Cardiac fibroblast (primary cell): ENCODE measurements around the gene KLF3.
A peak's percentile ranks its signal among the peaks of the same experiment; 100 is the strongest.

Experiments
- DNase-seq, 2 donors: peaks; one replicate each; pipeline versions ENCODE4 v3.0.0 to v3.0.0-alpha.2; 2010; ENCODE audit warnings: low read depth in 2 of 2
- H3K4me3 ChIP-seq, 2 donors: replicated peaks in 1 of 2; 1 replicate in 1 of 2; 2 replicates in 1 of 2; pipeline ENCODE4 v1.5.1; 2011; ENCODE audit warnings: low read depth in 2 of 2, low read length in 2 of 2, mild to moderate bottlenecking in 2 of 2, moderate library complexity in 1 of 2
- TF ChIP-seq, protein P1 (sequence below): IDR thresholded peaks from one replicate; pipeline ENCODE4 v1.5.1; 2011; ENCODE audit warnings: low read depth, mild to moderate bottlenecking, low read length, inconsistent platforms

Gene KLF3

DNA sequence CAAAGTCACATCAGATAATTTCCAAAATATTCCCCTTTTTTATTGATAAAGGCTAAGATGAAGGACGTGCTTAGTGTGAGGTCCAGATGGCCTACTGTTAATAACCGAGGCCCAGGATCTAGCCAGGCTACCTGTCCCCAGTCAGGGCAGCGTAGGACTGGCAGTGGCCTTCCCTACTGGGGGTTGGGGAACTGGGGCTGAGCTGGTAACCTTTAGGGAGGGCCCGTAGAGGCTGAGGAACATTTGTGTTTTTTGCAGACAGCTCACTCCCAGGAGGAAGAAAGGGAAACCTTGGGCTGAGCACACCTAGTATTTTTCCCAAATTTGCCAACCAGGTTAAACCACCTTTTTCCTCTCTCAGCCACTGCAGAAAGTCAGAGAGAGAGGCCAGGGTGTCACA lies 59.1 kb downstream of the KLF3 start:
- TF ChIP-seq, protein P1, sequence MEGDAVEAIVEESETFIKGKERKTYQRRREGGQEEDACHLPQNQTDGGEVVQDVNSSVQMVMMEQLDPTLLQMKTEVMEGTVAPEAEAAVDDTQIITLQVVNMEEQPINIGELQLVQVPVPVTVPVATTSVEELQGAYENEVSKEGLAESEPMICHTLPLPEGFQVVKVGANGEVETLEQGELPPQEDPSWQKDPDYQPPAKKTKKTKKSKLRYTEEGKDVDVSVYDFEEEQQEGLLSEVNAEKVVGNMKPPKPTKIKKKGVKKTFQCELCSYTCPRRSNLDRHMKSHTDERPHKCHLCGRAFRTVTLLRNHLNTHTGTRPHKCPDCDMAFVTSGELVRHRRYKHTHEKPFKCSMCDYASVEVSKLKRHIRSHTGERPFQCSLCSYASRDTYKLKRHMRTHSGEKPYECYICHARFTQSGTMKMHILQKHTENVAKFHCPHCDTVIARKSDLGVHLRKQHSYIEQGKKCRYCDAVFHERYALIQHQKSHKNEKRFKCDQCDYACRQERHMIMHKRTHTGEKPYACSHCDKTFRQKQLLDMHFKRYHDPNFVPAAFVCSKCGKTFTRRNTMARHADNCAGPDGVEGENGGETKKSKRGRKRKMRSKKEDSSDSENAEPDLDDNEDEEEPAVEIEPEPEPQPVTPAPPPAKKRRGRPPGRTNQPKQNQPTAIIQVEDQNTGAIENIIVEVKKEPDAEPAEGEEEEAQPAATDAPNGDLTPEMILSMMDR = no peak
- no peak for DNase-seq
- H3K4me3 ChIP-seq = no peak overlapping the region

DNA sequence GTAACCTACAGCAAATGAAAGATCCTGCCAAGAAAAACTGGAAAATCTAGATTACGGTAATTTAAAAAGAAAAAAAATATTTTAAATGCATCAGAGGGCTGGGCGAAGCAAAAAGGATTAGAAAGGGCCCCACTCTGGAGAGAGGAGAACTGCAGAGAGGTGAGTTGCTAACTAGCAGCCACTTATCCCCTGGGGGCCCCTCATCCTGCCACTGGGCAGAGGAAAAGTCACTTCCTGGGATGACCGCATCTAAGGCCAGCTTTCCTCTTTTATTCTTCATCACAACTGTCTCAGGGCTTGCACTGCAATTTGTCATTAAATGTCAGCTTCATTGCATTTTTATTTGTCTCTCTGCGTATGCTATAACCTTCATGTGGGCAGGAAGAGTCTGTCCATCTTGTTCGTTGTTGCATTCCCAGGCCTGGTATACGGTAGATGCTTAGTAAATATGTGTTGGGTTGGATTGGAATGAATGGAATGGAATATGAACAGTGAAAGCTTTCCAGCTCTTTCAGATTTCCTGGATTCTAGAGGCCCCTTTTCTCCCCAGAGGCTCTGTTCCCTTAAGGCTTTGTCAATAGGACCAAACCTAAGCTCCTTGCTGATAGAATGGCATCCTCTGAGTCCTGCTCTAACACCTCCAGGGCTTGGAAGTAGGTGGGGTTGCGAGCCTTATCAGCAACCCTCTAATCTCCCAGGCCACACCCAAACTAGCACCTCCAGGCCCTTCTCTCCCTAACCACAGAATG lies 59.9 kb downstream of the KLF3 start:
- TF ChIP-seq, protein P1 = no peak
- no peak overlapping the region for H3K4me3 ChIP-seq
- peak in 1 of 2 donors; percentile 59 for DNase-seq

DNA sequence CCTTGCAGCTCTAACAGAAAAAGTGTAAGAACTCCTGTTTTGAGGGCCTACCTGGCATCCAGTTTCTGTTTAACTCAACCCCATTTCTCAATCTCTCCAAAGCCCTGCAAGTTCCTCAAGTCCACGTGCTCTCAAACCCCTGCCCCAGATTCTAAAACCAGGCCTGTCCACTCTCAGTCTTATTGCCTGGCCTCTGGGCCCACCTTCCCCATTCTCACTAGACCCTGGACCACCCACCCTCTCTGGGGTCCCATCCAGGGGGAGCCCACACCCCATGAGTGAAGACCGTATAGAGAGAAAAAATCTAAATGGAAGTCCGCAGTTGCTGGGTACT lies 60.4 kb downstream of the KLF3 start:
- TF ChIP-seq, protein P1 = no peak
- DNase-seq = no peak
- H3K4me3 ChIP-seq = no peak overlapping the region

DNA sequence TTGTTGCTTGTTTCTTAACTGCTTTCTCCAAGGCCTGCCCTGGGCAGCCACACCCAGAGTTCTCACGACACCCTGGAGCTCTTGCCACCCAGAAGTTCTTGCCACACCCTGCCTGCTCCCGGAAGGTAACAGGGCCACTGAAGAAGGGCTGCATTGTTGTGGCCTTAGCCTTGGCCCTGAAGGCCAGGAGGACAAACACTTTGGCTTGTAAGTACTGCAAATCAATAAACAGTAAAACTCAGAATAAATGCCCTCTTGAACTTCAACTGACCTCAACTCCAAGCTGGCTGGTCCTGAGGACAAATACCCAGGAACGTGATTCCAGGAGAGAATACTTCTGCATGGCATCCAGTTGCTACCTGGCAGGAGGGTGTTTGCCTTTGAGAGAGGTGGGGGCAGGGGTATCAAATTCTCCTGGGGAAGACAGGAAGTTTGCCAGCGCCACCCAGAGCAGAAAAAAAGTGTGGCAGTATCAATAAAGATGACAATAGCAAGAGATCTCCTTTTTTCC lies 64.7 kb downstream of the KLF3 start:
- TF ChIP-seq, protein P1 = no peak
- DNase-seq = no peak
- H3K4me3 ChIP-seq = no peak overlapping the region

DNA sequence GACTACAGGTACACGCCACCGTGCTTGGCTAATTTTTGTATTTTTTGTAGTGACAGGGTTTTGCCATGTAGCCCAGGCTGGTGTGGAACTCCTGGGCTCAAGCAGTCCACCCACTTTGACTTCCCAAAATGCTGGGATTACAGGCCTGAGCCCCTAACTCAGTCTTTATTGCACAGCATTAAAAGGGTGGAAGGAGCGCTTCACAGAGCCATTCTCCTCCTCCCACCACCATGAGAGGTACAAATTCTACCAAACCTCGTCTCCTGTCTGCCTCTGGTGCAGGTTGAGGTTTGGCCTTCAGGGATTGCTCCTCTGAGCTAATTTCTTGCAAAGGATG lies 66.5 kb downstream of the KLF3 start:
- H3K4me3 ChIP-seq = no peak overlapping the region
- DNase-seq = no peak
- TF ChIP-seq, protein P1 = no peak

DNA sequence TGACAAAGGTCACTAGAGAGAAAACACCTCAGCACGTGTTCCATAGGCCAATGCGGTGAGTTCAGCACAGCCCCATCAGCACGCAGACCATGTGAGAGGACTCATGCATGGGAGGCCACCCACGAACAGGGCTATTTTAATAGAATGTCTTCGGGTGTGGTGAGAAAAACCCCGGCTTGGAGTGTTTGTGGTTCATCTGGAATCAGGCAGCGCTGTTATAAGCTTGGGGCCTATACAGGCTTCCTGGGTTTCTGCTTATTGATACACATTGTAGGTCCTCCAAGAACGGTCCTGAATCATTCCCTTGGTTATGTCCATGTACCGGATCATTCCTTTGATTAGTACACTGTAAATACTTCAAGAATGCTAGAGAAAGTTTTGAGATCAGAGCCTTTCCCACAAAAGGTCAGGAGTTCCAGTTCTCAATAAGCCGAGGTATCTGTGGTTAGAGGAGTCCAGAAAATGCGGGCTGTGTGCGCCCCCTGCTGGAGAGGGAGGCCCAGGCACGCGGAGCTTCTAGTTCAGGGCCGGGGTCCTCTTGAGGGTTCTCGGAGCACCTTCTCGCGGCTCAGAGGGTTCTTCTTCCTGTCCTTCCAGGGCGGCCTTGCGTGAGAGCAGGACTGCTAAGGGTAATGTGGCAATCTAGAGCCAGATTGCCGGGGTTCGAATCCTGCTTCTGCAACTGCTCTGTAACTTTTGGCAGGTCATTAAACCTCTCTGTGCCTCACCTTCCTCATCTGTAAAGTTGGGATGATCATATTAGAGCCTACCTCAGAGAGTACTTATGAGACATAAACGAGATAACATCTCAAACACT lies 67.0 kb downstream of the KLF3 start:
- H3K4me3 ChIP-seq = no peak overlapping the region
- TF ChIP-seq, protein P1 = peak; percentile 89
- peak; percentile 80 to 86 for DNase-seq
